ENCODE data around the gene TTC27. TPM values are rescaled to one million over a fixed set of nuclear protein-coding genes. Genes with fewer than 3 reads are reported as not detected.

The TTC27 gene
- total RNA-seq, 1 donor from 2014 or later = 10.3 TPM

DNA sequence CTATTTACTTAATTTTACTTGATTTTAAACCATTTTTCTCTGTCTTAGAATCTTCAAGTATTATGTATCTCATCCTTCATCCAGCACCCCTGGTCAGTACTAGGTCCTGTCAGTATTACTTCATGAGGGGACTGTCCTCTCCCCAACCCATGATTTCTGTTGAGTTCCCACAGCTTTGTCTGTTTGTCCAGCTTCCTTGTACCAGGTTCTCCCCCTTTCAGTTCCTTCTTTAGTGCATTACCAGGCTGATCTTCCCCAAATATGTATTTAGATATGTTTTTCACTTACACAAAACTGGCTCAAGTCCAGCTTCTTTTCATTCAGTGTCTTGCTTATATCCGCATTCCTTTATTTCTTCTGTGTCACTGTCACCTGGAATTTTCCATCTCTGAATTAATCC, 13.8 kb upstream of the TTC27 start:
- DNase-seq = no peak
- Histone ChIP-seq H3K4me1 (no peaks in the 10 kb centered on the region), H3K27ac (no peak overlapping the region), H3K9me3 (no peaks in the 10 kb centered on the region), H3K4me3 (no peak overlapping the region), H3K36me3 (peaks cover 80% of the 10 kb centered on the region), H3K27me3 (no peaks in the 10 kb centered on the region)
- ATAC-seq = peak; percentile 55
- TF ChIP-seq CTCF (IDR thresholded peaks at IDR 0.05) = no peak
- intact Hi-C loops (cut with DNase I) = no loop called here

- intact Hi-C loops (cut with DNase I) = no loop called here
- ATAC-seq (peak; percentile 32), DNase-seq (no peak)
- no peaks in the 10 kb centered on the region for H3K9me3 ChIP-seq
- H3K27ac ChIP-seq = no peak overlapping the region
- no peak for TF ChIP-seq CTCF (IDR thresholded peaks at IDR 0.05)
- H3K36me3 ChIP-seq = peaks cover 60% of the 10 kb centered on the region
- no peak overlapping the region for H3K4me3 ChIP-seq
- no peaks in the 10 kb centered on the region for H3K27me3 ChIP-seq
- H3K4me1 ChIP-seq = no peaks in the 10 kb centered on the region
Observed at GRCh38 chr2:32617599-32618189, 10.2 kb upstream of the TTC27 start.

DNA sequence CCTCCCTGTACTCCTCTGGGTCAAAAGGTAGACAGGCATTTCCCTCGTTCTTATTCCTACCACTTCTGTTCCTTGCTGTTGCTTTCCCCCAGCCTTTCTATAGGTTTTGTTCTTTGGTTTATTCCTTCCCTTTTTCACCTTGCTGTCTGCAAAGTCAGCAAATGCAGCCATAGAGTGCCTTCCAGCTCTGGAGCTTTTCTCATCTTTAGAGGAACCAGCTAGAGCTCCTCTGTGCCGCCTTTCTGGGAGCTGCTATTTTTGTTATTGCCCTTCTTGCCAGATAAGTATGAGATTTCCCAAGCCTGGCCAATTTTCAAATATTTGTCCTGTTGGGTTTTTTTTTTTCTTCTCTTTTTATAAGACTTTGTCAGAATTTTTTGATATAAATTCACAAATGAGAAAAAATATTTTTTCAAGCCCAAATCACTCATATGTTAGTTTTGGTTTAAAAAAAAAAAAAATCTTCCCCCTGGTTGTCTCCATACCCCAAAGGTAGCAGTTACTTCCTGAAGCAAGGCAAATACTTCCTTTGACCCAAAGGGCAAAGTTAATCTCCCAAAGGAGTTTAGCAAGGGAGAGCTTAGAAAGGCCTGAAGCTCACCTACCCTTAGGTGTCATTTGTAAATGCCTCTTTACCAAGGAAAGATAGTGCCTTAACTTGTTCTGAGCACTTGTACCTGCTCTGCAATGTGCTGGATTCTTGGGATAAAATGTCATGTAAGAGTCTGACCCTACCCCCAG, 5.1 kb upstream of the TTC27 start:
- ATAC-seq (peak; percentile 8), DNase-seq (no peak)
- intact Hi-C loops (cut with DNase I) = no loop called here
- Histone ChIP-seq H3K9me3 (no peaks in the 10 kb centered on the region), H3K36me3 (peaks cover 14% of the 10 kb centered on the region), H3K4me3 (no peak overlapping the region), H3K4me1 (peaks cover 6% of the 10 kb centered on the region), H3K27ac (peak overlapping the region; percentile 44), H3K27me3 (no peaks in the 10 kb centered on the region)
- TF ChIP-seq CTCF (IDR thresholded peaks at IDR 0.05) = no peak

- intact Hi-C loops (cut with DNase I) = no loop called here
- no peak for DNase-seq
- no peak for TF ChIP-seq CTCF (IDR thresholded peaks at IDR 0.05)
- Histone ChIP-seq H3K27me3 (no peaks in the 10 kb centered on the region), H3K9me3 (no peaks in the 10 kb centered on the region), H3K4me3 (no peak overlapping the region), H3K36me3 (peaks cover 8% of the 10 kb centered on the region), H3K4me1 (peaks cover 6% of the 10 kb centered on the region), H3K27ac (no peak overlapping the region)
- ATAC-seq = no peak
Observed at GRCh38 chr2:32623311-32623706, 4.5 kb upstream of the TTC27 start.

DNA sequence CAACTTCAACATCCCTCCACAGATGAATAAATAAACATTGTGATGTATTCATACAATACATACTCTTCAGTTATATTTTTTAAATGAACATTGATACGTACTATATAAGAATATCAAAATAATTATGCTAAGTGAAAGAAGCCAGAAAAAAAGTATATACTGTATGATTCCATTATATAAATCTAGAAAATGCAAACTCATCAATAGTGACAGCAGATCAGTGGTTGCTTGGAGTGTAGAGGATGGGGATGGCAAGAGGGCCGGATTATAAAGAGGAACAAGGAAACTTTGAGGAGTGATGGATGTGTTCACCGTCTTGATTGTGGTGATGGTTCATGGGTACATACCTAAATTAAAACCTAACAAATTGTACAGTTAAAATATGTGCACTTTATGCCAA, 3.0 kb upstream of the TTC27 start:
- DNase-seq (no peak), ATAC-seq (no peak)
- Histone ChIP-seq H3K4me3 (no peak overlapping the region), H3K9me3 (no peaks in the 10 kb centered on the region), H3K4me1 (peaks cover 17% of the 10 kb centered on the region), H3K27me3 (no peaks in the 10 kb centered on the region), H3K36me3 (no peaks in the 10 kb centered on the region), H3K27ac (no peak overlapping the region)
- TF ChIP-seq CTCF (IDR thresholded peaks at IDR 0.05) = no peak
- intact Hi-C loops (cut with DNase I) = no loop called here
